ENCODE data around the gene MGAT5. TPM values are rescaled to one million over a fixed set of nuclear protein-coding genes. Genes with fewer than 3 reads are reported as not detected.
A peak's percentile ranks its signal among the peaks of the same experiment; 100 is the strongest.

MGAT5 gene
- total and polyA plus RNA-seq, 8 donors = 2.9 to 36.9 (median 19.6) TPM

GRCh38 chr2:134399096-134399495 is 145.2 kb downstream of the MGAT5 start:
- WGBS, 2 donors = 95 to 98% methylated on average over 2 of the region's 2 CpGs

GRCh38 chr2:134401081-134401497 is 147.2 kb downstream of the MGAT5 start:
- Histone ChIP-seq H3K9me3 (no peaks in the 10 kb centered on the region), H3K27me3 (no peaks in the 10 kb centered on the region), H3K27ac (no peak overlapping the region), H3K4me3 (no peak overlapping the region), H3K36me3 (no peaks in the 10 kb centered on the region), H3K4me1 (peaks cover 0 to 5% (median 0%) of the 10 kb centered on the region in 3 donors)
- intact Hi-C loops (cut with DNase I) = no loop called here
- 45 to 47% methylated on average over 5 of the region's 5 CpGs for WGBS, 2 donors
- FAIRE-seq = no peak
- peak; percentile 32 to 65 (median 42) for ATAC-seq
- no peak for TF ChIP-seq CTCF (IDR thresholded peaks at IDR 0.05)
- DNase-seq = peak in 3 of 6 donors; percentile 17 to 47 (median 27)

More at GRCh38 chr2:134399096-134399495, 145.2 kb downstream of the MGAT5 start:
- H3K9me3 ChIP-seq = no peaks in the 10 kb centered on the region
- no peaks in the 10 kb centered on the region for H3K27me3 ChIP-seq
- peaks cover 0 to 5% (median 0%) of the 10 kb centered on the region in 3 donors for H3K4me1 ChIP-seq
- no peak for FAIRE-seq
- intact Hi-C loops (cut with DNase I) = no loop called here
- no peaks in the 10 kb centered on the region for H3K36me3 ChIP-seq
- no peak overlapping the region for H3K4me3 ChIP-seq
- no peak for TF ChIP-seq CTCF (IDR thresholded peaks at IDR 0.05)
- no peak for ATAC-seq
- H3K27ac ChIP-seq = no peak overlapping the region
- DNase-seq = no peak

GRCh38 chr2:134401789-134402188 is 147.9 kb downstream of the MGAT5 start:
- peak in 3 of 4 donors; percentile 30 to 36 (median 35) for ATAC-seq
- H3K27ac ChIP-seq = no peak overlapping the region
- TF ChIP-seq CTCF (IDR thresholded peaks at IDR 0.05) = no peak

GRCh38 chr2:134402410-134402809 is 148.5 kb downstream of the MGAT5 start:
- Histone ChIP-seq H3K27ac (no peak overlapping the region), H3K27me3 (no peaks in the 10 kb centered on the region), H3K4me3 (no peak overlapping the region), H3K4me1 (peaks cover 0 to 5% (median 0%) of the 10 kb centered on the region in 3 donors), H3K9me3 (no peaks in the 10 kb centered on the region), H3K36me3 (no peaks in the 10 kb centered on the region)
- 12 to 46% methylated on average over 1 of the region's 1 CpG for WGBS, 2 donors
- intact Hi-C loops (cut with DNase I) = no loop called here
- TF ChIP-seq CTCF (IDR thresholded peaks at IDR 0.05) = no peak
- ATAC-seq (peak in 3 of 4 donors; percentile 50 to 68 (median 66)), FAIRE-seq (no peak), DNase-seq (no peak)

More at GRCh38 chr2:134401789-134402188, 147.9 kb downstream of the MGAT5 start:
- Histone ChIP-seq H3K4me3 (no peak overlapping the region), H3K4me1 (peaks cover 0 to 5% (median 0%) of the 10 kb centered on the region in 3 donors), H3K9me3 (no peaks in the 10 kb centered on the region), H3K27me3 (no peaks in the 10 kb centered on the region), H3K36me3 (no peaks in the 10 kb centered on the region)
- WGBS, 2 donors = 76 to 82% methylated on average over 2 of the region's 2 CpGs
- intact Hi-C loops (cut with DNase I) = no loop called here
- DNase-seq = no peak
- FAIRE-seq = no peak

- no peak overlapping the region for H3K4me3 ChIP-seq
- no peak for FAIRE-seq
Observed at GRCh38 chr2:134405611-134406081, 151.8 kb downstream of the MGAT5 start.

More at GRCh38 chr2:134405611-134406081, 151.8 kb downstream of the MGAT5 start:
- ATAC-seq (no peak), DNase-seq (no peak)
- intact Hi-C loops (cut with DNase I) = no loop called here
- no peak for TF ChIP-seq CTCF (IDR thresholded peaks at IDR 0.05)
- Histone ChIP-seq H3K27ac (no peak overlapping the region), H3K27me3 (no peaks in the 10 kb centered on the region), H3K36me3 (no peaks in the 10 kb centered on the region), H3K4me1 (peaks cover 0 to 5% (median 2%) of the 10 kb centered on the region in 3 donors), H3K9me3 (no peaks in the 10 kb centered on the region)
- WGBS, 2 donors = 86 to 93% methylated on average over 3 of the region's 3 CpGs

All from pancreas (tissue), 10 donors.